EL (cell line): Measurements from ENCODE around the gene SAMD7.

Experiments used
- DNase-seq: peaks from one replicate; pipeline ENCODE4 v3.0.0-alpha.2; 2016

SAMD7 gene

GRCh38 chr3:169911272-169911671, at the start of gene SAMD7:
Gene SAMD7, plus strand, starts transcription at chr3:169911572. Its CDS starts 7,927 bp downstream, at chr3:169919499.
- DNase-seq: no peak

GRCh38 chr3:169861871-169862270, 49.5 kb upstream of the SAMD7 start:
- DNase-seq: no peak

- DNase-seq: peak; percentile 72
Measured at GRCh38 chr3:169863458-169863899, 47.9 kb upstream of the SAMD7 start.

GRCh38 chr3:169864270-169864669, 47.1 kb upstream of the SAMD7 start:
- no peak for DNase-seq

GRCh38 chr3:169865176-169865767, 46.1 kb upstream of the SAMD7 start:
- DNase-seq: no peak

- no peak for DNase-seq
Measured at GRCh38 chr3:169867584-169868210, 43.7 kb upstream of the SAMD7 start.

GRCh38 chr3:169868369-169868768, 43.0 kb upstream of the SAMD7 start:
- DNase-seq: no peak

GRCh38 chr3:169869484-169870220, 41.7 kb upstream of the SAMD7 start, which contains the start of gene LRRC31:
Gene LRRC31, minus strand, starts transcription at chr3:169869935. Its CDS starts 128 bp downstream, at chr3:169869807.
- DNase-seq: no peak

- no peak for DNase-seq
Measured at GRCh38 chr3:169871129-169871886, 40.1 kb upstream of the SAMD7 start.

GRCh38 chr3:169879013-169879557, 32.3 kb upstream of the SAMD7 start:
- DNase-seq: no peak

GRCh38 chr3:169879845-169880575, 31.4 kb upstream of the SAMD7 start:
- no peak for DNase-seq

- no peak for DNase-seq
Measured at GRCh38 chr3:169880576-169881250, 30.7 kb upstream of the SAMD7 start.

- peak; percentile 63 for DNase-seq
Measured at GRCh38 chr3:169886671-169887070, 24.7 kb upstream of the SAMD7 start.

GRCh38 chr3:169891886-169892285, 19.5 kb upstream of the SAMD7 start:
- DNase-seq: no peak

GRCh38 chr3:169894110-169894509, 17.3 kb upstream of the SAMD7 start:
- no peak for DNase-seq

- DNase-seq: no peak
Measured at GRCh38 chr3:169895072-169895471, 16.3 kb upstream of the SAMD7 start.

GRCh38 chr3:169897284-169897683, 14.1 kb upstream of the SAMD7 start:
- no peak for DNase-seq

- DNase-seq: no peak
Measured at GRCh38 chr3:169901453-169901852, 9.9 kb upstream of the SAMD7 start.

GRCh38 chr3:169905404-169905803, 6.0 kb upstream of the SAMD7 start:
- DNase-seq: no peak

- DNase-seq: peak; percentile 12
Measured at GRCh38 chr3:169907476-169907875, 3.9 kb upstream of the SAMD7 start.

GRCh38 chr3:169907944-169908343, 3.4 kb upstream of the SAMD7 start:
- no peak for DNase-seq

GRCh38 chr3:169913323-169913722, 2.0 kb downstream of the SAMD7 start:
- DNase-seq: no peak
